Neural progenitor cell (in vitro differentiated cells): ENCODE measurements around the gene HINT1. TPM values are rescaled to one million over a fixed set of nuclear protein-coding genes. Genes with fewer than 3 reads are reported as not detected.

Experiments used
- DNase-seq: peaks from one replicate; pipeline ENCODE4 v3.0.0-alpha.2; 2016; ENCODE audit warnings: low spot score
- H2AFZ ChIP-seq: fragments of 200-600 bp; sonication (generic); replicated peaks from 2 replicates; pipeline ENCODE4 v1.6.1; 2016; ENCODE audit warnings: antibody characterized with exemption
- H3F3A ChIP-seq: fragments of 200-600 bp; sonication (generic); 2 replicates; pipeline ENCODE4 v1.6.1; 2016; ENCODE audit warnings: antibody characterized with exemption, low read depth
- H3K27ac ChIP-seq: fragments of 200-600 bp; sonication (generic); 2 replicates; pipeline ENCODE4 v1.5.1; 2016; ENCODE audit warnings: mild to moderate bottlenecking
- H3K27me3 ChIP-seq: fragments of 200-600 bp; sonication (generic); 2 replicates; pipeline ENCODE4 v1.6.1; 2016; ENCODE audit warnings: mild to moderate bottlenecking, moderate library complexity
- H3K36me3 ChIP-seq: fragments of 200-600 bp; sonication (generic); 2 replicates; pipeline ENCODE4 v1.5.1; 2016
- H3K4me1 ChIP-seq: fragments of 200-600 bp; sonication (generic); 2 replicates; pipeline ENCODE4 v1.6.1; 2016; ENCODE audit warnings: mixed run types
- H3K4me2 ChIP-seq: fragments of 200-600 bp; sonication (generic); 2 replicates; pipeline ENCODE4 v1.6.1; 2016
- H3K4me3 ChIP-seq: fragments of 200-600 bp; sonication (generic); 2 replicates; pipeline ENCODE4 v1.5.1; 2016
- H3K79me2 ChIP-seq: fragments of 200-600 bp; sonication (generic); 2 replicates; pipeline ENCODE4 v1.6.1; 2016; ENCODE audit warnings: low read depth
- H3K9ac ChIP-seq: fragments of 200-600 bp; sonication (generic); 2 replicates; pipeline ENCODE4 v1.6.1; 2016
- H3K9me3 ChIP-seq: fragments of 200-600 bp; sonication (generic); 2 replicates; pipeline ENCODE4 v1.5.1; 2016; ENCODE audit warnings: low read depth
- H4K20me1 ChIP-seq: fragments of 200-600 bp; sonication (generic); 2 replicates; pipeline ENCODE4 v1.6.1; 2016; ENCODE audit warnings: low read depth
- H3K27ac Mint-ChIP-seq: 3 replicates; pipeline ENCODE4 v1.8.0; 2021; ENCODE audit warnings: mixed read lengths
- H3K27me3 Mint-ChIP-seq: 2 replicates; pipeline ENCODE4 v1.8.0; 2022; ENCODE audit warnings: low read depth, mild to moderate bottlenecking, inconsistent platforms, moderate library complexity, mixed read lengths; ENCODE audit not compliant: insufficient read depth
- H3K36me3 Mint-ChIP-seq: 3 replicates; pipeline ENCODE4 v1.8.0; 2021; ENCODE audit warnings: mixed read lengths
- H3K4me1 Mint-ChIP-seq: 3 replicates; pipeline ENCODE4 v1.8.0; 2021; ENCODE audit warnings: mixed read lengths
- H3K4me3 Mint-ChIP-seq: 3 replicates; pipeline ENCODE4 v1.8.0; 2021; ENCODE audit warnings: mild to moderate bottlenecking, moderate library complexity, mixed read lengths
- H3K9me3 Mint-ChIP-seq: 3 replicates; pipeline ENCODE4 v1.8.0; 2020; ENCODE audit warnings: mixed read lengths
- CTCF ChIP-seq: fragments of 200-600 bp; sonication (generic); IDR thresholded peaks from 2 replicates; pipeline ENCODE4 v1.5.1; 2017; ENCODE audit warnings: antibody characterized with exemption, mild to moderate bottlenecking
- EZH2 ChIP-seq: fragments of 200-600 bp; sonication (generic); IDR thresholded peaks from 2 replicates; pipeline ENCODE4 v1.6.1; 2017; ENCODE audit warnings: antibody characterized with exemption, mild to moderate bottlenecking, moderate library complexity
- EZH2phosphoT487 ChIP-seq: fragments of 200-600 bp; sonication (generic); IDR thresholded peaks from 2 replicates; pipeline ENCODE4 v1.6.1; 2017; ENCODE audit warnings: antibody characterized with exemption
- total RNA-seq: library from RNA; depleted of rRNA; stranded (reverse); fragments of >200 nt; gene quantifications from 2 replicates; pipeline ENCODE4 v1.2.3, GENCODE V29; 2015; ENCODE audit warnings: low replicate concordance

HINT1 gene
- total RNA-seq, 1 donor from 2014 or later = 300 TPM

GRCh38 chr5:131211669-131212068 lies 46.6 kb upstream of the HINT1 start:
- H3K36me3 ChIP-seq = no peaks in the 10 kb centered on the region
- peaks cover 32% of the 10 kb centered on the region for H3K4me1 ChIP-seq
- H3K36me3 Mint-ChIP-seq = no peaks in the 10 kb centered on the region
- no peak overlapping the region for H2AFZ ChIP-seq
- TF ChIP-seq EZH2 (no peak), EZH2phosphoT487 (no peak), CTCF (no peak)
- no peak overlapping the region for H3K4me3 Mint-ChIP-seq
- no peaks in the 10 kb centered on the region for H3K27me3 ChIP-seq
- H3K27ac Mint-ChIP-seq = no peak overlapping the region
- no peak overlapping the region for H3K4me3 ChIP-seq
- no peaks in the 10 kb centered on the region for H3K79me2 ChIP-seq
- peaks cover 14% of the 10 kb centered on the region for H3F3A ChIP-seq
- H3K27ac ChIP-seq = no peak overlapping the region
- H3K9ac ChIP-seq = no peak overlapping the region
- H3K4me2 ChIP-seq = no peak overlapping the region
- no peaks in the 10 kb centered on the region for H3K9me3 ChIP-seq
- peaks cover 36% of the 10 kb centered on the region for H3K4me1 Mint-ChIP-seq
- H4K20me1 ChIP-seq = no peaks in the 10 kb centered on the region
- H3K9me3 Mint-ChIP-seq = no peaks in the 10 kb centered on the region
- DNase-seq = no peak
- no peaks in the 10 kb centered on the region for H3K27me3 Mint-ChIP-seq

- H4K20me1 ChIP-seq = no peaks in the 10 kb centered on the region
- peaks cover 35% of the 10 kb centered on the region for H3K4me1 Mint-ChIP-seq
- peak overlapping the region; percentile 76 for H3K27ac Mint-ChIP-seq
- no peak overlapping the region for H2AFZ ChIP-seq
- H3K4me3 ChIP-seq = no peak overlapping the region
- H3K27ac ChIP-seq = no peak overlapping the region
- H3K79me2 ChIP-seq = no peaks in the 10 kb centered on the region
- H3K9me3 Mint-ChIP-seq = no peaks in the 10 kb centered on the region
- no peak for DNase-seq
- H3K27me3 Mint-ChIP-seq = no peaks in the 10 kb centered on the region
- H3K9ac ChIP-seq = no peak overlapping the region
- H3K4me2 ChIP-seq = peak overlapping the region; percentile 54
- peaks cover 32% of the 10 kb centered on the region for H3K4me1 ChIP-seq
- H3K36me3 Mint-ChIP-seq = no peaks in the 10 kb centered on the region
- H3K9me3 ChIP-seq = no peaks in the 10 kb centered on the region
- H3K36me3 ChIP-seq = no peaks in the 10 kb centered on the region
- no peaks in the 10 kb centered on the region for H3K27me3 ChIP-seq
- H3K4me3 Mint-ChIP-seq = peak overlapping the region; percentile 49
- no peak for TF ChIP-seq EZH2phosphoT487
- no peak for TF ChIP-seq EZH2
- no peak for TF ChIP-seq CTCF
- peaks cover 14% of the 10 kb centered on the region for H3F3A ChIP-seq
Measured at GRCh38 chr5:131210151-131210510, 45.1 kb upstream of the HINT1 start.

DNA sequence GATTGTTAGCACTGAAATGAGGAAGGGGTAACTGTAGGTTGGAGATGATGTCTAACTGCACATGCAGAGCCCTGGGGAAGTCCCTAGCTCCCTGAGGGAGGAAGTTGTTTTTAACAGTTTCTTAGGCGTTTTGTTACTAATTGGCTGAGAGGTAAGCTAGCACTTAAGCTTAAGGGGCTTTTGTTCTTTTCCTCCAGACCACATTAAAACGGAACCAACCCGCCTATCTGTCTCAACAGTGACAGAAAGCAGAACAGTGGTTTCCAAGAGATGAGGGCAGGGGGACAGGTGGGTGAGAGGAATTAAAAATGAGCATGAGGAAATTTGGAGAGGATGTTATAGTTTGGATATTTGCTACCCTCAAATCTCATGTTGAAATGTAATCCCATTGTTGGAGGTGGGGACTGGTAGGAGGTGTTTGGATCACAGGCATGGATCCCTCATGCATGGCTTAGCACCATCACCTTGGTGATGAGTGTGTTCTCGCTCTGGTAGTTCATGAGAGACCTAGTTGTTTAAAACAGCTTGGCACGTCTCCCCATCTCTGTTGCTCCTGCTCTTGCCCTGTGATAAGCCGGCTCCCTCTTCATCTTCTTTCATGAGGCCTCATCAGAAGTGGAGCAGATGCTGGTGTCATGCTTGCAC lies 44.6 kb upstream of the HINT1 start:
- Histone ChIP-seq H3F3A (peaks cover 14% of the 10 kb centered on the region), H3K27ac (peak overlapping the region; percentile 21), H3K9me3 (no peaks in the 10 kb centered on the region), H3K79me2 (no peaks in the 10 kb centered on the region), H3K4me2 (peak overlapping the region; percentile 54), H4K20me1 (no peaks in the 10 kb centered on the region), H3K9ac (no peak overlapping the region), H3K36me3 (no peaks in the 10 kb centered on the region), H3K4me3 (no peak overlapping the region), H3K27me3 (no peaks in the 10 kb centered on the region), H3K4me1 (peaks cover 32% of the 10 kb centered on the region), H2AFZ (no peak overlapping the region)
- H3K4me1 Mint-ChIP-seq = peaks cover 30% of the 10 kb centered on the region
- peak; percentile 56 for TF ChIP-seq EZH2phosphoT487
- TF ChIP-seq CTCF = no peak
- no peak for TF ChIP-seq EZH2
- no peaks in the 10 kb centered on the region for H3K27me3 Mint-ChIP-seq
- peak; percentile 74 for DNase-seq
- no peaks in the 10 kb centered on the region for H3K9me3 Mint-ChIP-seq
- H3K36me3 Mint-ChIP-seq = no peaks in the 10 kb centered on the region
- peak overlapping the region; percentile 49 for H3K4me3 Mint-ChIP-seq
- peak overlapping the region; percentile 76 for H3K27ac Mint-ChIP-seq
